SU-DHL-6 (cell line): ENCODE data around the gene CLDN8.

Source experiments
- H2AFZ ChIP-seq: fragments of 200-600 bp; sonication (generic); 2 replicates; pipeline ENCODE4 v1.6.1; 2014; ENCODE audit warnings: low read depth, mild to moderate bottlenecking, moderate library complexity, mixed read lengths, antibody characterized with exemption, low read length; ENCODE audit not compliant: severe bottlenecking
- H3F3A ChIP-seq: fragments of 200-600 bp; shearing (Covaris generic); 2 replicates; pipeline ENCODE4 v1.6.0; 2016; ENCODE audit warnings: antibody characterized with exemption, mild to moderate bottlenecking; ENCODE audit not compliant: insufficient read depth
- H3K27ac ChIP-seq: fragments of 200-600 bp; sonication (generic); 2 replicates; pipeline ENCODE4 v1.5.1; 2016; ENCODE audit warnings: low read depth, mild to moderate bottlenecking, low read length, moderate library complexity, mixed read lengths
- H3K27me3 ChIP-seq: fragments of 200-600 bp; sonication (generic), shearing (Covaris generic); 2 replicates; pipeline ENCODE4 v1.6.0; 2014; ENCODE audit warnings: mild to moderate bottlenecking, low read length
- H3K36me3 ChIP-seq: fragments of 200-600 bp; sonication (generic); 2 replicates; pipeline ENCODE4 v1.6.1; 2014; ENCODE audit warnings: mild to moderate bottlenecking, low read length, mixed read lengths
- H3K4me2 ChIP-seq: fragments of 300-600, 200-600 bp; shearing (Covaris generic), sonication (generic); 2 replicates; pipeline ENCODE4 v1.6.0; 2014; ENCODE audit warnings: low read length, low read depth, mild to moderate bottlenecking; ENCODE audit not compliant: poor library complexity, severe bottlenecking
- H3K4me3 ChIP-seq: fragments of 200-600 bp; sonication (generic); 2 replicates; pipeline ENCODE4 v1.5.1; 2014; ENCODE audit warnings: antibody characterized with exemption, low read length, mild to moderate bottlenecking, mixed read lengths; ENCODE audit not compliant: insufficient read depth, poor library complexity, severe bottlenecking
- H3K79me2 ChIP-seq: fragments of 200-600 bp; sonication (generic); 2 replicates; pipeline ENCODE4 v1.6.1; 2014; ENCODE audit warnings: mild to moderate bottlenecking, low read length, moderate library complexity; ENCODE audit not compliant: insufficient read depth
- H3K9ac ChIP-seq: fragments of 200-600 bp; sonication (generic); 2 replicates; pipeline ENCODE4 v1.7.0; 2014; ENCODE audit warnings: mild to moderate bottlenecking, low read length
- H3K9me2 ChIP-seq: fragments of 200-600 bp; sonication (generic); replicated peaks from 2 replicates; pipeline ENCODE4 v1.6.1; 2014; ENCODE audit warnings: low read length; ENCODE audit not compliant: insufficient read depth
- H3K9me3 ChIP-seq: fragments of 200-600 bp; sonication (generic); 2 replicates; pipeline ENCODE4 v1.6.1; 2014; ENCODE audit warnings: low read length, mixed read lengths; ENCODE audit not compliant: insufficient read depth
- H4K20me1 ChIP-seq: fragments of 200-600 bp; sonication (generic); 2 replicates; pipeline ENCODE4 v1.6.1; 2014; ENCODE audit warnings: low read depth, mild to moderate bottlenecking, antibody characterized with exemption, low read length, moderate library complexity, mixed read lengths
- CTCF ChIP-seq: fragments of 200-600 bp; sonication (generic); IDR thresholded peaks from one replicate; pipeline ENCODE4 v1.5.1; 2017; ENCODE audit warnings: antibody characterized with exemption, mild to moderate bottlenecking, low read length, moderate library complexity; ENCODE audit not compliant: insufficient read depth, poor library complexity, severe bottlenecking
- EZH2phosphoT487 ChIP-seq: fragments of 200-600 bp; sonication (generic), shearing (Covaris generic); conservative IDR thresholded peaks from 2 replicates; pipeline ENCODE4 v1.6.1; 2018; ENCODE audit warnings: mild to moderate bottlenecking, antibody characterized with exemption, low read length, moderate library complexity, mixed read lengths

CLDN8 gene

GRCh38 chr21:30232011-30232410 is 16.1 kb upstream of the CLDN8 start:
- no peaks in the 10 kb centered on the region for H3K9me2 ChIP-seq
- H3K36me3 ChIP-seq: no peaks in the 10 kb centered on the region
- no peaks in the 10 kb centered on the region for H3K79me2 ChIP-seq
- no peak overlapping the region for H3K4me3 ChIP-seq
- no peak overlapping the region for H3K4me2 ChIP-seq
- no peaks in the 10 kb centered on the region for H3K27me3 ChIP-seq
- H4K20me1 ChIP-seq: no peaks in the 10 kb centered on the region
- 0 out of 2 replicates have a peak, but pooled peaks cover 4% of the 10 kb centered on the region for H3K9me3 ChIP-seq
- no peaks in the 10 kb centered on the region for H3F3A ChIP-seq
- no peak overlapping the region for H2AFZ ChIP-seq
- TF ChIP-seq EZH2phosphoT487 (no peak), CTCF (no peak)
- no peak overlapping the region for H3K27ac ChIP-seq
- H3K9ac ChIP-seq: no peak overlapping the region

GRCh38 chr21:30227633-30228404 is 11.9 kb upstream of the CLDN8 start:
- no peak overlapping the region for H3K9ac ChIP-seq
- H3K4me2 ChIP-seq: no peak overlapping the region
- H3K27me3 ChIP-seq: no peaks in the 10 kb centered on the region
- H3K4me3 ChIP-seq: no peak overlapping the region
- H3K9me2 ChIP-seq: no peaks in the 10 kb centered on the region
- no peak overlapping the region for H3K27ac ChIP-seq
- no peak for TF ChIP-seq CTCF
- TF ChIP-seq EZH2phosphoT487: no peak
- no peaks in the 10 kb centered on the region for H3K36me3 ChIP-seq
- no peaks in the 10 kb centered on the region for H3K79me2 ChIP-seq
- no peaks in the 10 kb centered on the region for H4K20me1 ChIP-seq
- no peaks in the 10 kb centered on the region for H3K9me3 ChIP-seq
- H3F3A ChIP-seq: no peaks in the 10 kb centered on the region
- no peak overlapping the region for H2AFZ ChIP-seq

- no peak for TF ChIP-seq EZH2phosphoT487
- no peak for TF ChIP-seq CTCF
- Histone ChIP-seq H3K36me3 (no peaks in the 10 kb centered on the region), H4K20me1 (no peaks in the 10 kb centered on the region), H3K9ac (no peak overlapping the region), H3K27ac (no peak overlapping the region), H3K4me2 (no peak overlapping the region), H2AFZ (no peak overlapping the region), H3K9me3 (no peaks in the 10 kb centered on the region), H3K79me2 (no peaks in the 10 kb centered on the region), H3K4me3 (no peak overlapping the region), H3K9me2 (no peaks in the 10 kb centered on the region), H3K27me3 (no peaks in the 10 kb centered on the region), H3F3A (no peaks in the 10 kb centered on the region)
Observed at GRCh38 chr21:30227128-30227527, 11.2 kb upstream of the CLDN8 start.
